Neuronal stem cell (in vitro differentiated cells): ENCODE measurements around the gene PABPN1.

Experiments used
- DNase-seq: peaks from one replicate; pipeline ENCODE4 v3.0.0-alpha.2; 2013; ENCODE audit warnings: low spot score
- H2AFZ ChIP-seq: one replicate; pipeline ENCODE4 v1.6.1; 2013; ENCODE audit warnings: mild to moderate bottlenecking, low read length, inconsistent platforms
- H2AK5ac ChIP-seq: 2 replicates; pipeline ENCODE4 v1.6.1; 2013; ENCODE audit warnings: low read depth, mild to moderate bottlenecking, inconsistent platforms, low read length, moderate library complexity, mixed read lengths
- H2BK120ac ChIP-seq: 2 replicates; pipeline ENCODE4 v1.6.1; 2013; ENCODE audit warnings: low read depth, mild to moderate bottlenecking, inconsistent platforms, low read length, moderate library complexity, mixed read lengths
- H2BK12ac ChIP-seq: one replicate; pipeline ENCODE4 v1.6.1; 2013; ENCODE audit warnings: low read length, inconsistent platforms
- H2BK15ac ChIP-seq: 2 replicates; pipeline ENCODE4 v1.6.1; 2013; ENCODE audit warnings: mild to moderate bottlenecking, low read length, inconsistent platforms, mixed read lengths
- H2BK5ac ChIP-seq: one replicate; pipeline ENCODE4 v1.6.1; 2013; ENCODE audit warnings: inconsistent platforms, mild to moderate bottlenecking, low read length, moderate library complexity
- H3K14ac ChIP-seq: one replicate; pipeline ENCODE4 v1.6.1; 2013; ENCODE audit warnings: low read length, inconsistent platforms
- H3K18ac ChIP-seq: 2 replicates; pipeline ENCODE4 v1.6.1; 2013; ENCODE audit warnings: low read length, inconsistent platforms
- H3K23ac ChIP-seq: 2 replicates; pipeline ENCODE4 v1.6.1; 2013; ENCODE audit warnings: low read depth, mild to moderate bottlenecking, mixed read lengths, low read length, inconsistent platforms; ENCODE audit not compliant: poor library complexity
- H3K27ac ChIP-seq: replicated peaks from 3 replicates; pipeline ENCODE4 v1.5.1; 2013; ENCODE audit warnings: low read length, inconsistent platforms
- H3K27me3 ChIP-seq, 3 experiments: 2 replicates each; pipeline ENCODE4 v1.6.1; 2013; ENCODE audit warnings: low read length in 3 of 3, mild to moderate bottlenecking in 2 of 3, inconsistent platforms in 1 of 3, low read depth in 1 of 3, mixed read lengths in 1 of 3, moderate library complexity in 1 of 3; ENCODE audit not compliant: control insufficient read depth in 3 of 3, insufficient read depth in 3 of 3
- H3K36me3 ChIP-seq, 2 donors: replicated peaks in 1 of 2; 2 replicates each; pipeline ENCODE4 v1.6.1; 2013; ENCODE audit warnings: low read length in 2 of 2; ENCODE audit not compliant: control insufficient read depth in 2 of 2, insufficient read depth in 2 of 2
- H3K4ac ChIP-seq: 2 replicates; pipeline ENCODE4 v1.6.1; 2013; ENCODE audit warnings: inconsistent platforms, mild to moderate bottlenecking, low read length, moderate library complexity
- H3K4me1 ChIP-seq, 2 donors: 1 replicate in 1 of 2; 2 replicates in 1 of 2; pipeline ENCODE4 v1.6.1; 2013; ENCODE audit warnings: low read length in 2 of 2, low read depth in 1 of 2; ENCODE audit not compliant: control insufficient read depth in 2 of 2, insufficient read depth in 1 of 2
- H3K4me2 ChIP-seq: one replicate; pipeline ENCODE4 v1.6.1; 2013; ENCODE audit warnings: mild to moderate bottlenecking, low read length, inconsistent platforms; ENCODE audit not compliant: insufficient read depth, poor library complexity, severe bottlenecking
- H3K4me3 ChIP-seq, 2 donors: 2 replicates each; pipeline ENCODE4 v1.5.1; 2013; ENCODE audit warnings: low read length in 2 of 2, mild to moderate bottlenecking in 2 of 2, inconsistent platforms in 1 of 2, moderate library complexity in 1 of 2
- H3K79me1 ChIP-seq: one replicate; pipeline ENCODE4 v1.6.1; 2013; ENCODE audit warnings: low read depth, mild to moderate bottlenecking, inconsistent platforms, low read length, moderate library complexity
- H3K9ac ChIP-seq: one replicate; pipeline ENCODE4 v1.6.1; 2013; ENCODE audit warnings: mild to moderate bottlenecking, low read depth, low read length, inconsistent platforms; ENCODE audit not compliant: poor library complexity
- H3K9me3 ChIP-seq, 2 donors: replicated peaks in 1 of 2; 2 replicates each; pipeline versions ENCODE3 to v1.6.1; 2013; ENCODE audit warnings: low read length in 2 of 2, mild to moderate bottlenecking in 2 of 2, inconsistent platforms in 1 of 2, low read depth in 1 of 2, mixed read lengths in 1 of 2, moderate library complexity in 1 of 2; ENCODE audit not compliant: control insufficient read depth in 2 of 2, insufficient read depth in 1 of 2
- H4K8ac ChIP-seq: one replicate; pipeline ENCODE4 v1.6.1; 2013; ENCODE audit warnings: low read depth, mild to moderate bottlenecking, inconsistent platforms, low read length, moderate library complexity
- H4K91ac ChIP-seq: one replicate; pipeline ENCODE4 v1.6.1; 2013; ENCODE audit warnings: low read length, low read depth, mild to moderate bottlenecking, inconsistent platforms; ENCODE audit not compliant: poor library complexity
- WGBS, 2 donors: extraction: QIAGEN DNeasy Blood & Tissue Kit; methylation state at CpG; one replicate each; pipeline ENCODE4 v1.1.7; 2013; ENCODE audit warnings: missing lambda C conversion rate in 2 of 2, mixed read lengths in 1 of 2; ENCODE audit not compliant: insufficient read length in 2 of 2, insufficient replicate concordance in 1 of 2; ENCODE audit errors: extremely low coverage in 2 of 2; 5-methylcytosine and 5-hydroxymethylcytosine counted together

PABPN1 gene

DNA sequence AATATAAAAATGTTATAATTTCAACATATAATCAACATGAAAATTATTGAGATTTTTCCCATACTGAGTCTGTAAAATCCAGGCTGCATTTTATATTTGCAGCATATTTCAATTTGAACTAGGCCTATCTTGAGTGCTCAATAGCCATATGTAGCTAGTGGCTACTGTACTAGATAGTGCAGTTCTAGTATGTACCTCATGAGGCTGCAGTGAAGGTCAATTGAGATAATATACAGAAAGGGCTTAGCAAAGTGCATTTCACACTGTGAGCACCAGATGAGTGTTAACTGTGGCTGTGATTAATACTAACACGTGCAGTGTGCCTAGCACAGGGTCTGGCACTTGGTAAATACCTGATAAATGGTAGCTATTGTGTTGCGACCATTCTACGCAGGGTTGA is 36.8 kb downstream of the PABPN1 start:
- no peak overlapping the region for H2BK120ac ChIP-seq
- WGBS, 2 donors: no CpG with 5 or more reads among the region's 3 CpGs
- no peak overlapping the region for H2BK5ac ChIP-seq
- H3K14ac ChIP-seq: no peak overlapping the region
- no peak overlapping the region for H2BK12ac ChIP-seq
- no peak overlapping the region for H3K18ac ChIP-seq
- no peak overlapping the region for H4K91ac ChIP-seq
- no peak overlapping the region for H3K4ac ChIP-seq
- no peak for DNase-seq
- H3K4me3 ChIP-seq: no peak overlapping the region
- peaks cover 3 to 4% of the 10 kb centered on the region in 2 donors for H3K4me1 ChIP-seq
- no peak overlapping the region for H2AK5ac ChIP-seq
- H3K79me1 ChIP-seq: peaks cover 1% of the 10 kb centered on the region
- H3K36me3 ChIP-seq: peaks cover 38 to 74% of the 10 kb centered on the region in 2 donors
- no peak overlapping the region for H3K4me2 ChIP-seq
- no peak overlapping the region for H3K9ac ChIP-seq
- H2AFZ ChIP-seq: no peak overlapping the region
- H3K23ac ChIP-seq: no peak overlapping the region
- H3K27me3 ChIP-seq: no peaks in the 10 kb centered on the region
- no peak overlapping the region for H3K27ac ChIP-seq
- H4K8ac ChIP-seq: no peak overlapping the region
- H3K9me3 ChIP-seq: no peaks in the 10 kb centered on the region
- H2BK15ac ChIP-seq: no peak overlapping the region

DNA sequence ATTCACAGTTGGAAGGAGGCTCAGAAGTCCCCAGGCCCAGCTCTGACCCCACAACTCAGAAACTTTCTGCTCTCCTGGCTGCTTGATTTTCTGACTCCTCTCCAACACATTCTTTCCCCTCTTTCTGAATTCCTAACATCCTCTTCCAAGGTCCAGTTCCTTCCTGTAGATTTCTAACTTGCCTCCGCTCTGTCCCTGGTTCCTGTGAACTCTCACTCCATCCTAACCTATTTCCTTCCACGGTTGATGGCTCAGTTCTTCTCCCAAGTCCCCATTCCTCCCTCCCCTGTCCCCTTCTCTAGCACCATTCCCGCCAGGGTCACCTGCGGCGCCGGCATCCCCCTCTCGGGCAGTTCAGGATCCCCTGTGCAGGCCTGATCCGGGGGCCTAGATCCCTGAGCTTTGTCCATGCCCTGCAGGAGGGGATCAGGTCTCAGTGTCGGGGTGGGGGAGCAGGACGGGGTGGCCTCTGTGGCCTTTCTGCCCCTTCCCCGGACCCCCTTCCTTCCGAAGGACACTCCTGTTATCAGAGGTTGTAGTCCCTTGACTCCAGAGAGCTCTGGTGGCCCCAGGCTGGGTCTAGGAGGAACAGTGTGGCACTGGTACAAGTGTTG is 37.4 kb downstream of the PABPN1 start:
- peaks cover 38 to 80% of the 10 kb centered on the region in 2 donors for H3K36me3 ChIP-seq
- H2AK5ac ChIP-seq: no peak overlapping the region
- no peak overlapping the region for H2BK5ac ChIP-seq
- no peak overlapping the region for H3K4ac ChIP-seq
- peaks cover under 1 to 6% of the 10 kb centered on the region in 2 donors for H3K4me1 ChIP-seq
- peaks cover 1% of the 10 kb centered on the region for H3K79me1 ChIP-seq
- no peaks in the 10 kb centered on the region for H3K9me3 ChIP-seq
- H2BK120ac ChIP-seq: no peak overlapping the region
- H3K9ac ChIP-seq: peak overlapping the region; percentile 22
- H3K27ac ChIP-seq: no peak overlapping the region
- no CpG with 5 or more reads among the region's 12 CpGs for WGBS, 2 donors
- no peak overlapping the region for H3K23ac ChIP-seq
- H4K8ac ChIP-seq: no peak overlapping the region
- no peak overlapping the region for H3K18ac ChIP-seq
- H2AFZ ChIP-seq: no peak overlapping the region
- no peak overlapping the region for H2BK15ac ChIP-seq
- no peak overlapping the region for H4K91ac ChIP-seq
- no peak for DNase-seq
- no peak overlapping the region for H3K4me3 ChIP-seq
- H3K27me3 ChIP-seq: no peaks in the 10 kb centered on the region
- H3K14ac ChIP-seq: no peak overlapping the region
- no peak overlapping the region for H3K4me2 ChIP-seq
- no peak overlapping the region for H2BK12ac ChIP-seq

DNA sequence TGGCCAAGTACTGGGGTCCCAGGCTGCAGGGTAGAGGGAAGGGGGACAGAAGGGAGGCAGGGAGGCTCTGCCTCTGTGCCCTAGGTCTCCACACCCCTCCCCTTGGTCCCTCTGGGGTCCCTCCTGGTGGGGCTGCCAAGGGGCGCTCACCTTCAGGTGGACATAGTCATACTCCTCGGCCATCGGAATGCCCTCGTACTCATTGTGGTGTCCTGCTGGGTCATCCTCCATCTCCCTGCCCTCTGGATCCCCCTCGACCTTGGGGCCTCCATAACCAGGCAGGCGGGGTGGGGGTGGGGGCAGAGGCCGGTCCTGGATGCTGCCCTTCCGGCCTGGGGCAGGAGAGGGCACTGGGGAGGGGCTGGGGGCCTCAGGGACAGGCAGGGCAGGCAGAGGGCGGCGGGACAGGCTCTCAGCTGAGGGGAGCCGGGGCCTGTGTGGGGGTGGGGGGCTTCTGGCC is 37.9 kb downstream of the PABPN1 start:
- Histone ChIP-seq H3K27me3 (no peaks in the 10 kb centered on the region), H3K79me1 (peaks cover 1% of the 10 kb centered on the region), H4K8ac (no peak overlapping the region), H4K91ac (no peak overlapping the region), H2BK15ac (no peak overlapping the region), H3K4ac (no peak overlapping the region), H3K4me3 (no peak overlapping the region), H3K14ac (no peak overlapping the region), H3K9me3 (no peaks in the 10 kb centered on the region), H2BK12ac (no peak overlapping the region), H2BK5ac (no peak overlapping the region), H3K9ac (peak overlapping the region; percentile 22), H3K4me1 (peaks cover 6 to 12% of the 10 kb centered on the region in 2 donors), H3K36me3 (peaks cover 38 to 85% of the 10 kb centered on the region in 2 donors), H3K27ac (no peak overlapping the region), H2AK5ac (no peak overlapping the region), H3K4me2 (no peak overlapping the region), H2AFZ (no peak overlapping the region), H3K23ac (no peak overlapping the region), H2BK120ac (no peak overlapping the region), H3K18ac (no peak overlapping the region)
- no CpG with 5 or more reads among the region's 11 CpGs for WGBS, 2 donors
- no peak for DNase-seq

DNA sequence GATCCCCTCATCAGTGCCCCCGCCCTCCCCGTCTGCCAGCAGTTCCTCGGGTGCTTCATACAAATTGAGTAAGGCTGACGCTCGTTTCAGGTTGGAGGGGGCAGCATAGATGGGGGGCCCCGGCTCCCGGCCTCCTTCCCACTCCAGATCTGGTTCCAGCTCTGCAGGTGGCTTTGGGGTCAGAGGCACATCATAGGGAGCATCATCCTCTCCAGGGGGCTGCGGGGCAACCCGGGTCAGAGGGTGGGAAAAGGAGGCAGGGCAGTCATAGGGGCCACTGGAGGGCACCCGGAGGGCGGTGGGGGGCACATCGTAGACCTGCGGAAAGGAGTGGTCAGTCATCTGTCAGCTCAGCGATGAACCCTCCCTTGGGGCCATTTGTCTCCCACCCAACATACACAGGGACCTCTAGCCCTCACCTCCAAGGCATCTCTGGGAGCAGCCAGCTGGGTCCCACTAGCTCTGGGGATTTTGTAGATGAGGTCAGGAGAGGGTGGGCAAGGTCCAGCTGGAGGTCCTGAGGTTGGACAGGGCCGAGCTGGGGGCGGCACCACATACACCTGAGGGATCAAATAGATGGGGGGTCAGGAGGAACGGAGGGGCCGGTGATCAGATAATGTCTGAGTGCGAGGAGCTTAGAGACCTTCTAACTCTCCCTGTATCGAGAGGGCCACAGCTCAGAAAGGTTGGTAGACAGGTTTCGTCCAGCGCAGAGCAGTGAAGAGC is 38.6 kb downstream of the PABPN1 start:
- peaks cover 38 to 85% of the 10 kb centered on the region in 2 donors for H3K36me3 ChIP-seq
- H3K4me1 ChIP-seq: peaks cover 6 to 12% of the 10 kb centered on the region in 2 donors

More for the DNA sequence above, 38.6 kb downstream of the PABPN1 start:
- no peak overlapping the region for H4K8ac ChIP-seq
- H4K91ac ChIP-seq: no peak overlapping the region
- no peak overlapping the region for H3K4ac ChIP-seq
- H3K27ac ChIP-seq: no peak overlapping the region
- no peak for DNase-seq
- H2BK15ac ChIP-seq: no peak overlapping the region
- WGBS, 2 donors: no CpG with 5 or more reads among the region's 22 CpGs
- no peak overlapping the region for H2BK120ac ChIP-seq
- no peak overlapping the region for H3K18ac ChIP-seq
- H2BK12ac ChIP-seq: no peak overlapping the region
- H3K79me1 ChIP-seq: peaks cover 1% of the 10 kb centered on the region
- H3K4me2 ChIP-seq: no peak overlapping the region
- no peak overlapping the region for H2BK5ac ChIP-seq
- H2AK5ac ChIP-seq: no peak overlapping the region
- H3K14ac ChIP-seq: no peak overlapping the region
- H3K4me3 ChIP-seq: no peak overlapping the region
- H3K27me3 ChIP-seq: no peaks in the 10 kb centered on the region
- H3K23ac ChIP-seq: no peak overlapping the region
- no peaks in the 10 kb centered on the region for H3K9me3 ChIP-seq
- H2AFZ ChIP-seq: no peak overlapping the region
- H3K9ac ChIP-seq: no peak overlapping the region
